Fibroblast of lung (primary cell): Measurements from ENCODE around the gene APOBEC3A. TPM values are rescaled to one million over a fixed set of nuclear protein-coding genes. Genes with fewer than 3 reads are reported as not detected.
"Not testable (repeated sequence)": the region's sequence is repeated elsewhere in the genome, so short reads cannot be mapped to it uniquely, and the experiment has no call there.

Source experiments
- DNase-seq, 2 donors: peaks; one replicate each; pipeline versions ENCODE4 v3.0.0 to v3.0.0-alpha.2; 2010; ENCODE audit warnings: low read depth in 2 of 2
- H2AFZ ChIP-seq: 2 replicates; pipeline ENCODE4 v1.5.1; 2012; ENCODE audit warnings: low read length, control low read depth, inconsistent platforms
- H3K27ac ChIP-seq: 2 replicates; pipeline ENCODE4 v1.5.1; 2011; ENCODE audit warnings: low read length, control low read depth; ENCODE audit not compliant: insufficient read depth
- H3K27me3 ChIP-seq: 2 replicates; pipeline ENCODE4 v1.5.1; 2011; ENCODE audit warnings: mild to moderate bottlenecking, low read length; ENCODE audit not compliant: control insufficient read depth, insufficient read depth
- H3K36me3 ChIP-seq: 2 replicates; pipeline ENCODE4 v1.5.1; 2011; ENCODE audit warnings: low read length; ENCODE audit not compliant: control insufficient read depth, insufficient read depth
- H3K4me1 ChIP-seq: 2 replicates; pipeline ENCODE4 v1.5.1; 2011; ENCODE audit warnings: low read length; ENCODE audit not compliant: control insufficient read depth, insufficient read depth; ENCODE audit errors: extremely low read depth
- H3K4me2 ChIP-seq: 2 replicates; pipeline ENCODE4 v1.5.1; 2011; ENCODE audit warnings: low read length, control low read depth; ENCODE audit not compliant: insufficient read depth; ENCODE audit errors: extremely low read depth
- H3K4me3 ChIP-seq, 4 experiments: fragments of 200-600 bp in 1 of 4; sonication (generic) in 1 of 4; replicated peaks in 1 of 4; 2 replicates each; pipeline ENCODE4 v1.5.1; 2011 to 2016; ENCODE audit warnings: low read length in 4 of 4, low read depth in 3 of 4, mild to moderate bottlenecking in 3 of 4, control low read depth in 2 of 4, inconsistent platforms in 1 of 4, mixed read lengths in 1 of 4; ENCODE audit not compliant: insufficient read depth in 1 of 4; ENCODE audit errors: control extremely low read depth in 1 of 4
- H3K79me2 ChIP-seq: 2 replicates; pipeline ENCODE4 v1.5.1; 2012; ENCODE audit warnings: mild to moderate bottlenecking, low read length, inconsistent platforms; ENCODE audit not compliant: control insufficient read depth, insufficient read depth
- H3K9ac ChIP-seq: 2 replicates; pipeline ENCODE4 v1.5.1; 2011; ENCODE audit warnings: mild to moderate bottlenecking, low read length, control low read depth; ENCODE audit not compliant: insufficient read depth
- H3K9me3 ChIP-seq: 2 replicates; pipeline ENCODE4 v1.5.1; 2012; ENCODE audit warnings: low read depth, low read length; ENCODE audit not compliant: control insufficient read depth, insufficient read depth
- H4K20me1 ChIP-seq: 2 replicates; pipeline ENCODE4 v1.5.1; 2011; ENCODE audit warnings: low read length; ENCODE audit not compliant: control insufficient read depth, insufficient read depth; ENCODE audit errors: extremely low read depth
- CTCF ChIP-seq, 2 donors: IDR thresholded peaks in 1 of 2; conservative IDR thresholded peaks in 1 of 2; 1 replicate in 1 of 2; 2 replicates in 1 of 2; pipeline ENCODE4 v1.5.1; 2011 to 2012; ENCODE audit warnings: low read length in 2 of 2, control low read depth in 1 of 2, inconsistent platforms in 1 of 2, low read depth in 1 of 2, mild to moderate bottlenecking in 1 of 2
- EZH2 ChIP-seq: IDR thresholded peaks from 2 replicates; pipeline ENCODE4 v1.5.1; 2012; ENCODE audit warnings: low read length, control low read depth, mild to moderate bottlenecking; ENCODE audit errors: missing control alignments
- polyA plus RNA-seq, 2 donors: library from polyadenylated mRNA; depleted of rRNA in 1 of 2; stranded (reverse) in 1 of 2; unstranded in 1 of 2; fragments of >200 nt; gene quantifications; 2 replicates each; pipeline ENCODE4 v1.2.1, GENCODE V29; 2011 to 2012; ENCODE audit warnings: missing spikeins in 1 of 2
- total RNA-seq: library from RNA; depleted of rRNA; stranded (reverse); fragments of >200 nt; gene quantifications from 2 replicates; pipeline ENCODE4 v1.2.1, GENCODE V29; 2014

Gene APOBEC3A
- total and polyA plus RNA-seq, 2 donors (not counting 1 experiment from before 2014, with no cell fraction given), result not detected

GRCh38 chr22:38987171-38987895 is 29.9 kb downstream of the APOBEC3A start:
- Histone ChIP-seq H3K4me3 (no peak overlapping the region), H3K27ac (no peak overlapping the region), H3K27me3 (no peaks in the 10 kb centered on the region), H3K4me2 (no peak overlapping the region), H3K36me3 (no peaks in the 10 kb centered on the region), H2AFZ (no peak overlapping the region), H3K9ac (no peak overlapping the region), H3K9me3 (no peaks in the 10 kb centered on the region), H3K79me2 (no peaks in the 10 kb centered on the region), H3K4me1 (no peaks in the 10 kb centered on the region), H4K20me1 (no peaks in the 10 kb centered on the region)
- TF ChIP-seq CTCF (conservative IDR thresholded peaks at IDR 0.05 in 1 of 2, IDR thresholded peaks at IDR 0.05 in 1 of 2; ENCODE audit: low read depth in 1 of 2, low read length in 2 of 2), result no peak
- TF ChIP-seq EZH2, result no peak
- no peak for DNase-seq

- H4K20me1 ChIP-seq, result no peaks in the 10 kb centered on the region
Observed at GRCh38 chr22:38989466-38989865, 32.1 kb downstream of the APOBEC3A start.

GRCh38 chr22:38992871-38993371 is 35.5 kb downstream of the APOBEC3A start:
- not testable (repeated sequence) for H2AFZ ChIP-seq, H3K36me3 ChIP-seq, H4K20me1 ChIP-seq, H3K27ac ChIP-seq, H3K9me3 ChIP-seq, H3K79me2 ChIP-seq, H3K27me3 ChIP-seq, DNase-seq, H3K4me3 ChIP-seq, H3K4me2 ChIP-seq, H3K9ac ChIP-seq, H3K4me1 ChIP-seq

More at GRCh38 chr22:38989466-38989865, 32.1 kb downstream of the APOBEC3A start:
- Histone ChIP-seq H3K9me3 (no peaks in the 10 kb centered on the region), H2AFZ (no peak overlapping the region), H3K4me1 (no peaks in the 10 kb centered on the region), H3K9ac (no peak overlapping the region), H3K4me2 (no peak overlapping the region), H3K36me3 (no peaks in the 10 kb centered on the region), H3K27me3 (no peaks in the 10 kb centered on the region), H3K79me2 (no peaks in the 10 kb centered on the region), H3K4me3 (no peak overlapping the region), H3K27ac (no peak overlapping the region)
- no peak for DNase-seq
- no peak for TF ChIP-seq EZH2
- TF ChIP-seq CTCF (conservative IDR thresholded peaks at IDR 0.05 in 1 of 2, IDR thresholded peaks at IDR 0.05 in 1 of 2; ENCODE audit: low read depth in 1 of 2, low read length in 2 of 2), result no peak
